H1 (cell line): Measurements from ENCODE around the gene CMTM2. TPM values are rescaled to one million over a fixed set of nuclear protein-coding genes. Genes with fewer than 3 reads are reported as not detected.

Experiments used
- CTCF ChIA-PET: fragments of 300-600 bp; sonication (Branson Sonifier 250); formaldehyde crosslinking; loops from one replicate; lab custom pipeline; 2021; ENCODE audit not compliant: partially characterized antibody; lab: Charles Lee
- POLR2A ChIA-PET: fragments of 300-600 bp; sonication (Branson Sonifier 250); formaldehyde crosslinking; loops from one replicate; lab custom pipeline; 2021; ENCODE audit warnings: inconsistent platforms; ENCODE audit not compliant: partially characterized antibody; lab: Charles Lee
- DNase-seq, 2 experiments: peaks; one replicate each; pipeline versions ENCODE4 v3.0.0 to v3.0.0-alpha.2; 2010 to 2022; ENCODE audit warnings: low spot score in 2 of 2, low read depth in 1 of 2, mixed read lengths in 1 of 2
- FAIRE-seq: peaks from 2 replicates; lab custom pipeline; 2011; peaks lifted over from hg19 to GRCh38; lab: Jason Lieb, UNC
- H2AFZ ChIP-seq: 2 replicates; pipeline ENCODE4 v1.8.1; 2012; ENCODE audit warnings: low read length, inconsistent platforms
- H2AK5ac ChIP-seq: 2 replicates; pipeline ENCODE4 v1.6.1; 2013; ENCODE audit warnings: low read depth, low read length
- H2BK120ac ChIP-seq: replicated peaks from 2 replicates; pipeline ENCODE3; 2013; ENCODE audit warnings: low read depth, low read length, inconsistent platforms
- H2BK12ac ChIP-seq: 2 replicates; pipeline ENCODE4 v1.6.1; 2013; ENCODE audit warnings: low read depth, low read length
- H2BK15ac ChIP-seq: 2 replicates; pipeline ENCODE4 v1.6.1; 2013; ENCODE audit warnings: low read length
- H2BK20ac ChIP-seq: 2 replicates; pipeline ENCODE4 v1.6.1; 2013; ENCODE audit warnings: low read length
- H2BK5ac ChIP-seq: 2 replicates; pipeline ENCODE4 v1.6.1; 2013; ENCODE audit warnings: low read depth, low read length
- H3K14ac ChIP-seq: 2 replicates; pipeline ENCODE4 v1.6.1; 2013; ENCODE audit warnings: inconsistent platforms; ENCODE audit not compliant: insufficient read length
- H3K18ac ChIP-seq: 2 replicates; pipeline ENCODE4 v1.6.1; 2013; ENCODE audit warnings: low read length; ENCODE audit errors: extremely low read depth
- H3K23ac ChIP-seq: 2 replicates; pipeline ENCODE4 v1.6.1; 2013; ENCODE audit warnings: inconsistent platforms; ENCODE audit not compliant: insufficient read length
- H3K23me2 ChIP-seq: 2 replicates; pipeline ENCODE4 v1.6.1; 2013; ENCODE audit warnings: low read depth, low read length
- H3K27ac ChIP-seq: 2 replicates; pipeline ENCODE4 v1.6.1; 2011; ENCODE audit warnings: low read depth, low read length, inconsistent platforms
- H3K27me3 ChIP-seq, 4 experiments: replicated peaks in 1 of 4; 1 replicate in 1 of 4; 2 replicates in 3 of 4; pipeline versions ENCODE4 v1.6.1 to v1.8.1; 2011 to 2013; ENCODE audit warnings: low read length in 3 of 4, mild to moderate bottlenecking in 3 of 4, inconsistent platforms in 2 of 4, mixed read lengths in 2 of 4, moderate library complexity in 1 of 4; ENCODE audit not compliant: control insufficient read depth in 3 of 4, insufficient read depth in 3 of 4; ENCODE audit errors: extremely low read depth in 1 of 4
- H3K36me3 ChIP-seq, 4 experiments: 2 replicates each; pipeline versions ENCODE4 v1.6.1 to v1.8.1; 2011 to 2013; ENCODE audit warnings: mild to moderate bottlenecking in 4 of 4, low read length in 3 of 4, moderate library complexity in 2 of 4, control low read depth in 1 of 4, inconsistent platforms in 1 of 4; ENCODE audit not compliant: insufficient read depth in 4 of 4, control insufficient read depth in 2 of 4
- H3K4ac ChIP-seq: replicated peaks from 2 replicates; pipeline ENCODE3; 2013; ENCODE audit warnings: low read length, low read depth, mixed read lengths, inconsistent platforms; ENCODE audit not compliant: insufficient read length
- H3K4me1 ChIP-seq, 4 experiments: replicated peaks in 1 of 4; 1 replicate in 1 of 4; 2 replicates in 3 of 4; pipeline versions ENCODE4 v1.6.1 to v1.8.1; 2011 to 2013; ENCODE audit warnings: low read length in 3 of 4, inconsistent platforms in 2 of 4, mixed read lengths in 1 of 4; ENCODE audit not compliant: insufficient read depth in 4 of 4, control insufficient read depth in 3 of 4
- H3K4me2 ChIP-seq, 2 experiments: 2 replicates each; pipeline versions ENCODE4 v1.6.1 to v1.8.1; 2011 to 2013; ENCODE audit warnings: low read depth in 2 of 2, low read length in 2 of 2, control low read depth in 1 of 2, inconsistent platforms in 1 of 2, mild to moderate bottlenecking in 1 of 2; ENCODE audit not compliant: insufficient read depth in 1 of 2
- H3K4me3 ChIP-seq, 4 experiments: fragments of 200-600, 300-600 bp in 1 of 4; sonication (generic), shearing (Covaris generic), sonication (Bioruptor Twin) in 1 of 4; 2 replicates each; pipeline versions ENCODE4 v1.5.1 to v1.8.1; 2011 to 2016; ENCODE audit warnings: low read length in 4 of 4, low read depth in 3 of 4, control low read depth in 2 of 4, inconsistent platforms in 2 of 4, mild to moderate bottlenecking in 2 of 4, mixed read lengths in 1 of 4, moderate library complexity in 1 of 4; ENCODE audit not compliant: insufficient read depth in 2 of 4; ENCODE audit errors: extremely low read depth in 1 of 4
- H3K56ac ChIP-seq: replicated peaks from 2 replicates; pipeline ENCODE3; 2013; ENCODE audit warnings: low read depth, mild to moderate bottlenecking, mixed read lengths, low read length, inconsistent platforms; ENCODE audit not compliant: insufficient read length
- H3K79me1 ChIP-seq: 2 replicates; pipeline ENCODE4 v1.6.1; 2013; ENCODE audit warnings: low read depth, low read length, control low read depth
- H3K79me2 ChIP-seq, 2 experiments: 2 replicates each; pipeline versions ENCODE4 v1.6.1 to v1.8.1; 2012 to 2013; ENCODE audit warnings: low read length in 2 of 2, mild to moderate bottlenecking in 2 of 2, inconsistent platforms in 1 of 2; ENCODE audit not compliant: insufficient read depth in 2 of 2, control insufficient read depth in 1 of 2
- H3K9ac ChIP-seq, 4 experiments: replicated peaks in 1 of 4; 1 replicate in 1 of 4; 2 replicates in 3 of 4; pipeline versions ENCODE4 v1.6.1 to v1.8.1; 2011 to 2013; ENCODE audit warnings: low read depth in 3 of 4, low read length in 3 of 4, control low read depth in 2 of 4, mild to moderate bottlenecking in 2 of 4, moderate library complexity in 2 of 4, inconsistent platforms in 1 of 4; ENCODE audit errors: extremely low read depth in 1 of 4
- H3K9me3 ChIP-seq, 2 experiments: 2 replicates each; pipeline versions ENCODE4 v1.6.1 to v1.8.1; 2012 to 2013; ENCODE audit warnings: mild to moderate bottlenecking in 2 of 2, moderate library complexity in 2 of 2, control low read depth in 1 of 2, inconsistent platforms in 1 of 2, low read depth in 1 of 2, low read length in 1 of 2, mixed read lengths in 1 of 2; ENCODE audit not compliant: insufficient read depth in 2 of 2
- H4K20me1 ChIP-seq, 2 experiments: replicated peaks in 1 of 2; 2 replicates each; pipeline versions ENCODE3 to v1.8.1; 2011 to 2013; ENCODE audit warnings: inconsistent platforms in 2 of 2, low read length in 2 of 2, mild to moderate bottlenecking in 1 of 2; ENCODE audit not compliant: insufficient read depth in 2 of 2, control insufficient read depth in 1 of 2
- H4K5ac ChIP-seq: 2 replicates; pipeline ENCODE4 v1.6.1; 2013; ENCODE audit warnings: low read length, low read depth, mixed read lengths, inconsistent platforms; ENCODE audit not compliant: insufficient read length
- H4K8ac ChIP-seq: 2 replicates; pipeline ENCODE4 v1.8.0; 2013; ENCODE audit warnings: mild to moderate bottlenecking, moderate library complexity, low read length, inconsistent platforms; ENCODE audit not compliant: insufficient read depth; ENCODE audit errors: extremely low read depth
- H4K91ac ChIP-seq: replicated peaks from 2 replicates; pipeline ENCODE3; 2013; ENCODE audit warnings: low read length, mixed read lengths, inconsistent platforms; ENCODE audit not compliant: insufficient read length
- CREB1 ChIP-seq: IDR thresholded peaks from 2 replicates; pipeline ENCODE4 v1.6.1; 2012; ENCODE audit warnings: inconsistent platforms
- CTCF ChIP-seq, 3 experiments: IDR thresholded peaks; 1 replicate in 2 of 3; 2 replicates in 1 of 3; pipeline versions ENCODE4 v1.5.1 to v1.6.1; 2011; ENCODE audit warnings: low read length in 3 of 3, mild to moderate bottlenecking in 3 of 3, inconsistent platforms in 2 of 3, low read depth in 1 of 3, moderate library complexity in 1 of 3; ENCODE audit not compliant: insufficient read depth in 1 of 3; ENCODE audit errors: control extremely low read depth in 1 of 3
- EZH2 ChIP-seq: fragments of 200-600 bp; sonication (generic); IDR thresholded peaks from 2 replicates; pipeline ENCODE4 v1.7.1; 2012; ENCODE audit warnings: low read depth, mild to moderate bottlenecking, moderate library complexity, low read length, inconsistent platforms; ENCODE audit not compliant: severe bottlenecking
- JUN ChIP-seq: IDR thresholded peaks from 2 replicates; pipeline ENCODE4 v1.6.1; 2011; ENCODE audit warnings: low read depth, mild to moderate bottlenecking, improper control_type of control experiment, low read length
- KDM4A ChIP-seq: IDR thresholded peaks from one replicate; pipeline ENCODE4 v1.7.1; 2012; ENCODE audit warnings: low read depth, mild to moderate bottlenecking, moderate library complexity, low read length, inconsistent platforms; ENCODE audit not compliant: severe bottlenecking
- RNF2 ChIP-seq: fragments of 200-900, 300-1000 bp; sonication (generic); IDR thresholded peaks from 2 replicates; pipeline ENCODE4 v1.7.1; 2016; ENCODE audit warnings: borderline replicate concordance, low read depth, mild to moderate bottlenecking, antibody characterized with exemption, low read length; ENCODE audit not compliant: poor library complexity, severe bottlenecking; ENCODE audit errors: missing control alignments
- SAP30 ChIP-seq: fragments of 300-600 bp; sonication (generic); IDR thresholded peaks from 2 replicates; pipeline ENCODE4 v1.7.1; 2012; ENCODE audit warnings: low read length, moderate library complexity, mild to moderate bottlenecking, inconsistent platforms; ENCODE audit not compliant: insufficient read depth, insufficient replicate concordance
- SP4 ChIP-seq: IDR thresholded peaks from 2 replicates; pipeline ENCODE4 v1.6.1; 2012; ENCODE audit warnings: low read length, inconsistent platforms
- TAF7 ChIP-seq: optimal IDR thresholded peaks from 2 replicates; pipeline ENCODE3; 2011; ENCODE audit warnings: low read depth, mild to moderate bottlenecking, inconsistent platforms, low read length, moderate library complexity, borderline replicate concordance
- WGBS, 2 experiments: shearing (Covaris generic) in 1 of 2; methylation state at CpG; one replicate each; pipeline versions ENCODE4 v1.1.6 to v1.1.7; 2013 to 2015; ENCODE audit warnings: low lambda C conversion rate in 2 of 2, mixed read lengths in 2 of 2, inconsistent platforms in 1 of 2, low coverage in 1 of 2, missing lambda C conversion rate in 1 of 2; ENCODE audit not compliant: insufficient replicate concordance in 2 of 2, insufficient coverage in 1 of 2, insufficient read length in 1 of 2; ENCODE audit errors: extremely low coverage in 1 of 2, missing lambda C conversion rate in 1 of 2; 5-methylcytosine and 5-hydroxymethylcytosine counted together
- polyA plus RNA-seq, 7 experiments: library from polyadenylated mRNA; depleted of rRNA in 3 of 7; stranded (reverse) in 5 of 7; unstranded in 2 of 7; fragments of >200 nt in 5 of 7; fragments of 200-250 nt in 2 of 7; gene quantifications; 1 replicate in 5 of 7; 2 replicates in 1 of 7; 4 replicates in 1 of 7; pipeline versions ENCODE4 v1.2.1 to v1.2.3, GENCODE V29; 2011 to 2013; ENCODE audit warnings: missing spikeins in 2 of 7, mixed read lengths in 2 of 7
- total RNA-seq: library from RNA; stranded (reverse); fragmentation: NEBNext Ultra II Directional; extraction: Animal tissue kit (Norgen Biotek cat#: 25700); gene quantifications from 2 replicates; pipeline ENCODE4 v1.2.1, GENCODE V29; 2021

The CMTM2 gene
- total and polyA plus RNA-seq, 2 of the 8 experiments (the other 6 are each of a cell fraction or from before 2014, with no cell fraction given): not detected

DNA sequence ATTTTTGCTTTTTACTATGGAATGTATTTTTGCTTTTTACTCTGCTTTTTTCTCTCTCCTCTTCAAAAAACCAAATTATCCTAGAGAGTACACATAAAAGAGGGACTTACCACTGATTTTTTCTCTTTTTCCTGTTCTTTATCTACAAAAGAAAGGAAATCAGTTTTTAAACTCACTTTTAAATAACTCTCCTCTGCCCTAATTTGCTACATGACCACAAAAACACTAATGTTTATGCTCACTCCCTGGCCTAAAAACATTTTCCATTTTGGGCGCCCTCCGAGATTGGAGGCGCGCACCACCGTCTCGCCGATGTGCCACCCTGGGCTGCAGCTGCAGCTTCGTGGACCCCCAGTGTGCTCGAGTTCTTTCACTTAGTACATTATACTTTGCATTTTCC is 30.4 kb upstream of the CMTM2 start:
- Histone ChIP-seq H3K9ac (peak overlapping the region in 2 of 4 experiments; percentile 84; a peak in 5 of 7 replicates), H3K79me2 (no peaks in the 10 kb centered on the region), H3K18ac (no peak overlapping the region), H3K4me3 (peak overlapping the region in 2 of 4 experiments; percentile 49 to 72; a peak in 5 of 8 replicates), H3K79me1 (no peaks in the 10 kb centered on the region; the same call in 1 of the 2 replicates), H2BK20ac (no peak overlapping the region), H3K23ac (no peak overlapping the region), H3K27me3 (peaks cover 0 to 21% (median 11%) of the 10 kb centered on the region in 4 experiments; a peak in 6 of 7 replicates), H3K4ac (no peak overlapping the region), H3K56ac (no peak overlapping the region), H4K91ac (no peak overlapping the region), H4K8ac (peak overlapping the region; percentile 95), H3K4me1 (peaks cover 0 to 12% (median 9%) of the 10 kb centered on the region in 4 experiments; a peak in 5 of 7 replicates), H3K14ac (no peak overlapping the region), H2AFZ (peak overlapping the region; percentile 37; the same call in 1 of the 2 replicates), H4K20me1 (no peaks in the 10 kb centered on the region), H3K4me2 (peak overlapping the region; percentile 78 to 90), H4K5ac (no peak overlapping the region), H3K36me3 (no peaks in the 10 kb centered on the region), H2AK5ac (no peak overlapping the region), H3K27ac (no peak overlapping the region), H2BK120ac (no peak overlapping the region), H2BK15ac (no peak overlapping the region; the same call in 1 of the 2 replicates), H2BK5ac (no peak overlapping the region), H3K9me3 (peaks cover 0 to 4% of the 10 kb centered on the region in 2 experiments; a peak in 1 of 4 replicates), H3K23me2 (peaks cover 15% of the 10 kb centered on the region), H2BK12ac (0 out of 2 replicates have a peak overlapping the region, but pooled peaks have one; percentile 50)
- 90% methylated on average over 9 of the region's 9 CpGs; no CpG with 5 or more reads in 1 of the 2 experiments for WGBS, 2 experiments
- FAIRE-seq (no peak), DNase-seq (no peak)
- CTCF ChIA-PET: interaction anchor here (0.7 to 2.1 kb wide), 7 partner anchors 13 to 205 kb away, joined by 3 to 12 read pairs (median 4); no protein-coding TSS in a partner anchor
- POLR2A ChIA-PET: interaction anchor here (0.7 to 2.8 kb wide), 9 partner anchors 10 to 142 kb away, joined by 3 to 9 read pairs (median 3); no protein-coding TSS in a partner anchor
- TF ChIP-seq EZH2: no peak
- no peak for TF ChIP-seq CREB1
- no peak for TF ChIP-seq KDM4A
- TF ChIP-seq SP4: no peak
- no peak for TF ChIP-seq SAP30
- no peak for TF ChIP-seq RNF2
- TF ChIP-seq CTCF (IDR thresholded peaks at IDR 0.05; ENCODE audit: control extremely low read depth in 1 of 3, insufficient read depth in 1 of 3, low read depth in 1 of 3, low read length in 3 of 3): no peak
- TF ChIP-seq JUN: no peak
- no peak for TF ChIP-seq TAF7
